ENCODE results near the gene CSNK1A1L.

DNA sequence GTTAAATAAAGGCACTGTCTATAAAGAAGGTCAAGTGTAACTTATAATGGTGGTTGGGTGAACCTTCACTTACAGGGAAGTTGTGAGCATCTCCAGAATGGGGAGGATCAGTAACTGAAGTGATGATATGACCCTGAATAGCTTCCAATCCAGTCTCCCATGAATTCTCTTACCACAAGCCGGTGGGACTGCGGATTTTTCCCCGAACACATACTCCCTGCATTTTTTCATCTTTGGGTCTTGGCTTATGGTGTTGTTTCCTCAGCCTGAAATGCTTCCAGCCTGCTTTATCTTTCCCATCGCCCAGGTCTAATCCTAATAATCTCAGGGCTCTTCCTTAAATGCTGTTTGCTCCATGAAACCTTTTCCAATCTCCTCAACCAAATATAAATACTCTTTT lies 2.0 kb upstream of the CSNK1A1L start:
- TF ChIP-seq, protein P1, sequence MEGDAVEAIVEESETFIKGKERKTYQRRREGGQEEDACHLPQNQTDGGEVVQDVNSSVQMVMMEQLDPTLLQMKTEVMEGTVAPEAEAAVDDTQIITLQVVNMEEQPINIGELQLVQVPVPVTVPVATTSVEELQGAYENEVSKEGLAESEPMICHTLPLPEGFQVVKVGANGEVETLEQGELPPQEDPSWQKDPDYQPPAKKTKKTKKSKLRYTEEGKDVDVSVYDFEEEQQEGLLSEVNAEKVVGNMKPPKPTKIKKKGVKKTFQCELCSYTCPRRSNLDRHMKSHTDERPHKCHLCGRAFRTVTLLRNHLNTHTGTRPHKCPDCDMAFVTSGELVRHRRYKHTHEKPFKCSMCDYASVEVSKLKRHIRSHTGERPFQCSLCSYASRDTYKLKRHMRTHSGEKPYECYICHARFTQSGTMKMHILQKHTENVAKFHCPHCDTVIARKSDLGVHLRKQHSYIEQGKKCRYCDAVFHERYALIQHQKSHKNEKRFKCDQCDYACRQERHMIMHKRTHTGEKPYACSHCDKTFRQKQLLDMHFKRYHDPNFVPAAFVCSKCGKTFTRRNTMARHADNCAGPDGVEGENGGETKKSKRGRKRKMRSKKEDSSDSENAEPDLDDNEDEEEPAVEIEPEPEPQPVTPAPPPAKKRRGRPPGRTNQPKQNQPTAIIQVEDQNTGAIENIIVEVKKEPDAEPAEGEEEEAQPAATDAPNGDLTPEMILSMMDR (IDR thresholded peaks at IDR 0.05): no peak
- TF ChIP-seq POLR2AphosphoS5 (IDR thresholded peaks at IDR 0.05; ENCODE audit: insufficient read depth in 1 of 2, low read depth in 1 of 2): no peak
